ENCODE measurements around the gene FBXO45.

DNA sequence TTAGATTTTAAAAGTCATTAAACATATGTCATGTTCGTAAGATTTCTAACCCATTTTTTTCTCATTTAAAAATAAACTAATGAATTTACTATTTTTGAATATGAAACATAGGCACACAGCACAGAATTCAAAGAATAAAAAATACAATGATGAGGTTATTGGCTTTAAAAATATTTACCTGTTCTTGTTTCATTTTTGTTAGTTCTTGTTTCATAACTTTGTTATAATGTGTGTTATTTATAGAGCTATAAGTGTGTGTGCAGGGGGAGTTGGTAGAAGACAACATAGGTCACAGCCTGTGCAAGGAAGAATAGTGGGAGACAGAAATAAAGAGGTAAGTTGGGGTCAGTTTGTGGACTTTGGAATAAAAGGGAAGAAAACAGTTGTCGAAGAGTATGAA, 40.2 kb downstream of the FBXO45 start:
- no peak for TF ChIP-seq EZH2 (IDR thresholded peaks at IDR 0.05)
- no peak for TF ChIP-seq POLR2AphosphoS5 (IDR thresholded peaks at IDR 0.05; ENCODE audit: borderline replicate concordance, low read depth, low read length)

All from SK-N-MC (cell line).